Astrocyte (in vitro differentiated cells and primary cell): ENCODE data around the gene RBP5. TPM values are rescaled to one million over a fixed set of nuclear protein-coding genes. Genes with fewer than 3 reads are reported as not detected.

ENCODE experiments used
- DNase-seq: peaks from one replicate; pipeline ENCODE4 v3.0.0-alpha.2; 2010; ENCODE audit warnings: low read depth
- FAIRE-seq: peaks from 2 replicates; lab custom pipeline; 2011; peaks lifted over from hg19 to GRCh38; lab: Jason Lieb, UNC
- H2AFZ ChIP-seq: 2 replicates; pipeline ENCODE4 v1.6.0; 2012; ENCODE audit warnings: low read depth, low read length, inconsistent platforms
- H3K27ac ChIP-seq: 2 replicates; pipeline ENCODE4 v1.5.1; 2011; ENCODE audit warnings: low read depth, low read length, inconsistent platforms
- H3K27me3 ChIP-seq: 2 replicates; pipeline ENCODE4 v1.6.0; 2011; ENCODE audit warnings: low read length, inconsistent platforms; ENCODE audit not compliant: insufficient read depth
- H3K36me3 ChIP-seq: 2 replicates; pipeline ENCODE4 v1.5.1; 2011; ENCODE audit warnings: low read length, inconsistent platforms; ENCODE audit not compliant: insufficient read depth
- H3K4me1 ChIP-seq: 2 replicates; pipeline ENCODE4 v1.5.1; 2011; ENCODE audit warnings: low read length, inconsistent platforms; ENCODE audit not compliant: insufficient read depth
- H3K4me2 ChIP-seq: 2 replicates; pipeline ENCODE4 v1.6.0; 2012; ENCODE audit warnings: low read length, inconsistent platforms
- H3K4me3 ChIP-seq: 2 replicates; pipeline ENCODE4 v1.5.1; 2011; ENCODE audit warnings: low read depth, mild to moderate bottlenecking, low read length, inconsistent platforms; ENCODE audit not compliant: insufficient read depth
- H3K79me2 ChIP-seq: 2 replicates; pipeline ENCODE4 v1.6.0; 2012; ENCODE audit warnings: mild to moderate bottlenecking, low read length, inconsistent platforms; ENCODE audit not compliant: insufficient read depth
- H3K9ac ChIP-seq: 2 replicates; pipeline ENCODE4 v1.6.0; 2012; ENCODE audit warnings: mild to moderate bottlenecking, low read length, inconsistent platforms
- H3K9me3 ChIP-seq: 2 replicates; pipeline ENCODE4 v1.5.1; 2012; ENCODE audit warnings: low read depth, mild to moderate bottlenecking, low read length, inconsistent platforms; ENCODE audit not compliant: insufficient read depth
- H4K20me1 ChIP-seq: 2 replicates; pipeline ENCODE4 v1.6.0; 2012; ENCODE audit warnings: low read length, inconsistent platforms; ENCODE audit not compliant: insufficient read depth
- H3K27ac Mint-ChIP-seq: one replicate; pipeline ENCODE4 v1.8.0; 2021; ENCODE audit warnings: mild to moderate bottlenecking, mixed read lengths; ENCODE audit not compliant: unreplicated experiment
- H3K27me3 Mint-ChIP-seq: one replicate; pipeline ENCODE4 v1.8.0; 2021; ENCODE audit warnings: low read depth, mixed read lengths; ENCODE audit not compliant: unreplicated experiment
- H3K36me3 Mint-ChIP-seq: one replicate; pipeline ENCODE4 v1.8.0; 2021; ENCODE audit warnings: low read depth, mixed read lengths; ENCODE audit not compliant: unreplicated experiment
- H3K4me1 Mint-ChIP-seq: one replicate; pipeline ENCODE4 v1.8.0; 2021; ENCODE audit warnings: low read depth, mixed read lengths; ENCODE audit not compliant: unreplicated experiment
- H3K4me3 Mint-ChIP-seq: one replicate; pipeline ENCODE4 v1.8.0; 2021; ENCODE audit warnings: mild to moderate bottlenecking, moderate library complexity, mixed read lengths; ENCODE audit not compliant: unreplicated experiment
- H3K9me3 Mint-ChIP-seq: one replicate; pipeline ENCODE4 v1.8.0; 2021; ENCODE audit warnings: mild to moderate bottlenecking, mixed read lengths; ENCODE audit not compliant: unreplicated experiment
- EZH2 ChIP-seq: IDR thresholded peaks from 2 replicates; pipeline ENCODE4 v1.6.1; 2012; ENCODE audit warnings: mild to moderate bottlenecking, low read length, inconsistent platforms; ENCODE audit not compliant: insufficient read depth
- total RNA-seq: library from RNA; stranded (reverse); gene quantifications from 2 replicates; pipeline ENCODE4 v1.2.1, GENCODE V29; 2021
- TF ChIP-seq, protein P1 (sequence below): IDR thresholded peaks from 2 replicates; pipeline ENCODE4 v1.5.1; 2011; ENCODE audit warnings: low read depth, mild to moderate bottlenecking, inconsistent platforms, low read length, moderate library complexity; ENCODE audit not compliant: insufficient read depth

The RBP5 gene
- total RNA-seq, 1 donor from 2014 or later, result not detected

DNA sequence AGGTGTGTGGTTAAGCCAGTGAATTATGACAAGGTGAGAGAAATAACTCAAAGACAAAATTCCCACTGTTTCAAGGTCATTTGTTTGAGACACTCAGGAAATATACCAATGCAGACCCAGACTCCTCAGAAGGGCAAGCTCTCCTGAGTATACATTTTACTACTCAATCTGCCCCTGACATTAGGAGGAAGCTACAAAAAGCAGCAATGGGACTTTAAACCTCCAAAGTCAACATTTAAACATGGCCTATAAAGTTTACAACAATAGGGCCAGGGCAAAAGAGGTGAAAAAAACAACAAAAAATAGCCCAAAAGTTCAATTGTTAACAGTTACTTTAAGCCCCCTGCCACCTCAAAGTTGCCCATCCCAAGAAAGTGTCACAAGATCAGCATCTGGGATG, 41.3 kb upstream of the RBP5 start:
- no peaks in the 10 kb centered on the region for H3K79me2 ChIP-seq
- H3K27me3 ChIP-seq, result no peaks in the 10 kb centered on the region
- peaks cover 16% of the 10 kb centered on the region for H3K9me3 ChIP-seq
- no peak overlapping the region for H3K9ac ChIP-seq
- H3K27ac Mint-ChIP-seq, result no peak overlapping the region
- no peaks in the 10 kb centered on the region for H3K36me3 Mint-ChIP-seq
- H2AFZ ChIP-seq, result no peak overlapping the region
- H3K9me3 Mint-ChIP-seq, result peaks cover 21% of the 10 kb centered on the region
- FAIRE-seq (no peak), DNase-seq (no peak)
- H3K4me3 Mint-ChIP-seq, result no peak overlapping the region
- no peak for TF ChIP-seq EZH2
- TF ChIP-seq, protein P1, sequence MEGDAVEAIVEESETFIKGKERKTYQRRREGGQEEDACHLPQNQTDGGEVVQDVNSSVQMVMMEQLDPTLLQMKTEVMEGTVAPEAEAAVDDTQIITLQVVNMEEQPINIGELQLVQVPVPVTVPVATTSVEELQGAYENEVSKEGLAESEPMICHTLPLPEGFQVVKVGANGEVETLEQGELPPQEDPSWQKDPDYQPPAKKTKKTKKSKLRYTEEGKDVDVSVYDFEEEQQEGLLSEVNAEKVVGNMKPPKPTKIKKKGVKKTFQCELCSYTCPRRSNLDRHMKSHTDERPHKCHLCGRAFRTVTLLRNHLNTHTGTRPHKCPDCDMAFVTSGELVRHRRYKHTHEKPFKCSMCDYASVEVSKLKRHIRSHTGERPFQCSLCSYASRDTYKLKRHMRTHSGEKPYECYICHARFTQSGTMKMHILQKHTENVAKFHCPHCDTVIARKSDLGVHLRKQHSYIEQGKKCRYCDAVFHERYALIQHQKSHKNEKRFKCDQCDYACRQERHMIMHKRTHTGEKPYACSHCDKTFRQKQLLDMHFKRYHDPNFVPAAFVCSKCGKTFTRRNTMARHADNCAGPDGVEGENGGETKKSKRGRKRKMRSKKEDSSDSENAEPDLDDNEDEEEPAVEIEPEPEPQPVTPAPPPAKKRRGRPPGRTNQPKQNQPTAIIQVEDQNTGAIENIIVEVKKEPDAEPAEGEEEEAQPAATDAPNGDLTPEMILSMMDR, result no peak
- H3K4me3 ChIP-seq, result no peak overlapping the region
- no peaks in the 10 kb centered on the region for H3K4me1 ChIP-seq
- H4K20me1 ChIP-seq, result no peaks in the 10 kb centered on the region
- H3K36me3 ChIP-seq, result no peaks in the 10 kb centered on the region
- no peak overlapping the region for H3K4me2 ChIP-seq
- H3K27ac ChIP-seq, result no peak overlapping the region
- H3K27me3 Mint-ChIP-seq, result peaks cover 2% of the 10 kb centered on the region
- H3K4me1 Mint-ChIP-seq, result no peaks in the 10 kb centered on the region

DNA sequence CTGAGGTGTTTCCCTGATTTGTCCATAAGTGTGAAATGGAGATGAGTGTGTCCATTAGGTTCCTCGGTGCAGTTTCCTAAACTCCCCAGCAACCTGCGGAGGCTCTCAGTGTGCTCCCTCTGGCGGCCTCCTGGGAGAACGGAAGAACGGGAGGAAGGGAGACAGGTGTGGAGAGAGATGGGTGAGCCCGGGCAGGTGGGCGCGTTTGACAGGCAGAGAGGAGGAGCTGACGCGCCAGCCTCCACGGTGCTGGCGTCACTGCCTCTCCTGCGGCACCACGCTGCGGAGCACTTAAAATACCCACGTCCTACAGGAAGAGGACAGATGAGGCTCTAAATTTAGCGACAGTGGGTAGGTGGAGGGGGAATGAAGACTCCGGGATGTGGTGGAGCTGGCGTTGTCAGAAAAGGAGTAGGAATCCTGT, 34.0 kb upstream of the RBP5 start:
- DNase-seq, result no peak
- Histone ChIP-seq H3K36me3 (no peaks in the 10 kb centered on the region), H3K4me3 (no peak overlapping the region), H3K9me3 (no peaks in the 10 kb centered on the region), H3K27me3 (peaks cover 2% of the 10 kb centered on the region), H3K79me2 (no peaks in the 10 kb centered on the region), H3K4me1 (no peaks in the 10 kb centered on the region), H3K4me2 (no peak overlapping the region), H4K20me1 (no peaks in the 10 kb centered on the region), H3K9ac (no peak overlapping the region), H2AFZ (no peak overlapping the region), H3K27ac (no peak overlapping the region)
- TF ChIP-seq, protein P1, result peak; percentile 21
- TF ChIP-seq EZH2, result no peak
- FAIRE-seq, result no peak
- Mint-ChIP-seq H3K27ac (no peak overlapping the region), H3K36me3 (peaks cover 3% of the 10 kb centered on the region), H3K27me3 (peaks cover 33% of the 10 kb centered on the region), H3K4me1 (no peaks in the 10 kb centered on the region), H3K4me3 (no peak overlapping the region), H3K9me3 (peaks cover 16% of the 10 kb centered on the region)

DNA sequence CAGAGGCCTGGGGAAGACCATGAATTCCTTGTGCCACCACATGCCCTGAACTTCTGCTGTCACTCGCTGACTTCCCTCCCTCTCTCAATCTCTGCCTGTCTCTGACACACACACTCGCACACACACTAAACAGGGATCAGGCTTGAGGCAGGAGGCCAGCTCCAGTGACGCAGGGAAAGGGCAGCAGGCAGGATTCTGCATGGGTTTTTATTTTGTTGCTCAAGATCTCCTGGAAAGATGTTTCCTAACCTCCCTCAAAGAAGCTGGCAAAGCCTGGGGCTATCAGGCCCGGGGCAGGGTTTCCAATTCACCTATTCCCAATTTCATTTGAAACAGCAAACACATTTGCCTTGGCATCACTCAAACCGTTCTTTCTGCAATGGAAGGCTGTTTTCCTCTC, 33.1 kb upstream of the RBP5 start:
- H3K27ac ChIP-seq, result no peak overlapping the region
- H3K9me3 ChIP-seq, result no peaks in the 10 kb centered on the region
- no peak overlapping the region for H3K4me2 ChIP-seq
- Mint-ChIP-seq H3K4me1 (no peaks in the 10 kb centered on the region), H3K36me3 (peaks cover 6% of the 10 kb centered on the region), H3K9me3 (peaks cover 13% of the 10 kb centered on the region), H3K27me3 (peaks cover 33% of the 10 kb centered on the region), H3K4me3 (no peak overlapping the region), H3K27ac (no peak overlapping the region)
- H2AFZ ChIP-seq, result no peak overlapping the region
- no peak for TF ChIP-seq EZH2
- TF ChIP-seq, protein P1, result no peak
- H3K27me3 ChIP-seq, result peaks cover 2% of the 10 kb centered on the region
- no peaks in the 10 kb centered on the region for H3K79me2 ChIP-seq
- DNase-seq, result no peak
- no peak for FAIRE-seq
- no peaks in the 10 kb centered on the region for H4K20me1 ChIP-seq
- H3K4me3 ChIP-seq, result no peak overlapping the region
- H3K4me1 ChIP-seq, result no peaks in the 10 kb centered on the region
- no peaks in the 10 kb centered on the region for H3K36me3 ChIP-seq
- H3K9ac ChIP-seq, result no peak overlapping the region
